HCT116 (cell line): ENCODE data around the gene CAPS. TPM values are rescaled to one million over a fixed set of nuclear protein-coding genes. Genes with fewer than 3 reads are reported as not detected.

Experiments
- ATAC-seq: fragments of 200-7000 bp; cut with Tn5 transposase; 2 replicates; pipeline ENCODE4 v1.9.1; 2020; ENCODE audit warnings: mild to moderate bottlenecking, moderate library complexity
- BruUV-seq: library from RNA; stranded (reverse); fragments of 400-500 nt; replicated peaks from 2 replicates; lab custom pipeline; 2021; lab: Mats Ljungman, UMichigan
- CTCF ChIA-PET: fragments of 300-600 bp; sonication (Branson Sonifier 250); formaldehyde crosslinking; loops from one replicate; lab custom pipeline; 2021; ENCODE audit warnings: antibody characterized with exemption; lab: Charles Lee
- POLR2A ChIA-PET: fragments of 300-600, 350-600 bp; sonication (Branson Sonifier 250); formaldehyde crosslinking; loops from one replicate; lab custom pipeline; 2021; ENCODE audit warnings: antibody characterized with exemption; lab: Charles Lee
- RAD21 ChIA-PET, 2 experiments: fragments of 300-600 bp; sonication (Branson Sonifier 250); formaldehyde crosslinking; loops; one replicate each; lab custom pipeline; 2023; ENCODE audit warnings: low total read pairs in 2 of 2; ENCODE audit not compliant: uncharacterized antibody in 2 of 2, unreplicated experiment in 2 of 2, low non-redundant PET in 1 of 2; lab: Charles Lee
- DNase-seq: peaks from one replicate; pipeline ENCODE4 v3.0.0-alpha.2; 2010; ENCODE audit warnings: low read depth, low spot score
- H2AFZ ChIP-seq: fragments of 200-600 bp; shearing (Covaris generic), sonication (generic); 2 replicates; pipeline ENCODE4 v1.6.1; 2017; ENCODE audit warnings: low read depth, mixed run types, mixed read lengths, antibody characterized with exemption, low read length; ENCODE audit not compliant: poor library complexity, severe bottlenecking
- H3K27ac ChIP-seq: 2 replicates; pipeline ENCODE4 v1.5.1; 2012; ENCODE audit warnings: low read depth, low read length
- H3K27me3 ChIP-seq: fragments of 200-600 bp; sonication (generic); 2 replicates; pipeline ENCODE4 v1.6.1; 2016; ENCODE audit warnings: mixed run types, low read length, mixed read lengths; ENCODE audit not compliant: insufficient read depth
- H3K36me3 ChIP-seq, 2 experiments: fragments of 200-500 bp in 1 of 2; fragments of 200-600 bp in 1 of 2; sonication (Bioruptor generic) in 1 of 2; sonication (generic) in 1 of 2; 2 replicates each; pipeline versions ENCODE4 v1.5.1 to v1.6.1; 2014 to 2016; ENCODE audit warnings: low read length in 2 of 2, inconsistent platforms in 1 of 2, mixed read lengths in 1 of 2, mixed run types in 1 of 2; ENCODE audit not compliant: insufficient read depth in 2 of 2, control insufficient read depth in 1 of 2
- H3K4me1 ChIP-seq, 2 experiments: fragments of 200-600 bp in 1 of 2; sonication (generic) in 1 of 2; 2 replicates each; pipeline versions ENCODE4 v1.5.1 to v1.6.1; 2012 to 2017; ENCODE audit warnings: low read length in 2 of 2, inconsistent platforms in 1 of 2, mild to moderate bottlenecking in 1 of 2, mixed read lengths in 1 of 2, mixed run types in 1 of 2, moderate library complexity in 1 of 2; ENCODE audit not compliant: insufficient read depth in 2 of 2, control insufficient read depth in 1 of 2
- H3K4me2 ChIP-seq: fragments of 200-600 bp; sonication (generic); 2 replicates; pipeline ENCODE4 v1.6.1; 2017; ENCODE audit warnings: mixed run types, low read length, mixed read lengths
- H3K4me3 ChIP-seq, 2 experiments: fragments of 200-600 bp in 1 of 2; sonication (generic) in 1 of 2; replicated peaks in 1 of 2; 2 replicates each; pipeline ENCODE4 v1.5.1; 2011 to 2016; ENCODE audit warnings: low read length in 2 of 2, control low read depth in 1 of 2, low read depth in 1 of 2, mild to moderate bottlenecking in 1 of 2, mixed read lengths in 1 of 2, mixed run types in 1 of 2
- H3K79me2 ChIP-seq: fragments of 200-600 bp; sonication (generic); 2 replicates; pipeline ENCODE4 v1.6.1; 2017; ENCODE audit warnings: mild to moderate bottlenecking, mixed run types, low read length, moderate library complexity, mixed read lengths; ENCODE audit not compliant: insufficient read depth
- H3K9ac ChIP-seq: fragments of 200-600 bp; sonication (generic); 2 replicates; pipeline ENCODE4 v1.6.1; 2016; ENCODE audit warnings: low read length, mixed read lengths
- H3K9me2 ChIP-seq: fragments of 200-600 bp; sonication (generic), shearing (Covaris generic); 2 replicates; pipeline ENCODE4 v1.6.1; 2017; ENCODE audit warnings: mixed run types, mild to moderate bottlenecking, moderate library complexity; ENCODE audit not compliant: insufficient read depth
- H3K9me3 ChIP-seq, 2 experiments: fragments of 200-500 bp in 1 of 2; fragments of 200-600 bp in 1 of 2; sonication (Bioruptor generic) in 1 of 2; sonication (generic) in 1 of 2; 2 replicates each; pipeline ENCODE4 v1.6.1; 2014 to 2017; ENCODE audit warnings: low read length in 2 of 2, mixed read lengths in 2 of 2, inconsistent platforms in 1 of 2, low read depth in 1 of 2, mild to moderate bottlenecking in 1 of 2, mixed run types in 1 of 2, moderate library complexity in 1 of 2; ENCODE audit not compliant: control insufficient read depth in 1 of 2, insufficient read depth in 1 of 2
- H4K20me1 ChIP-seq: fragments of 200-600 bp; sonication (generic), shearing (Covaris generic); 2 replicates; pipeline ENCODE4 v1.6.1; 2017; ENCODE audit warnings: mixed run types, mild to moderate bottlenecking, moderate library complexity; ENCODE audit not compliant: insufficient read depth
- CBX3 ChIP-seq: IDR thresholded peaks from 2 replicates; pipeline ENCODE4 v1.6.1; 2012; ENCODE audit warnings: low read depth
- EGR1 ChIP-seq: IDR thresholded peaks from 2 replicates; pipeline ENCODE4 v1.6.1; 2012; ENCODE audit warnings: low read depth
- RAD21 ChIP-seq: IDR thresholded peaks from 2 replicates; pipeline ENCODE4 v1.6.1; 2012; ENCODE audit warnings: low read depth, mild to moderate bottlenecking
- ZFX ChIP-seq: fragments of 450-650 bp; IDR thresholded peaks from 2 replicates; pipeline ENCODE4 v1.6.1; 2017
- intact Hi-C: fragments of 100-400 bp; cut with micrococcal nuclease; formaldehyde crosslinking; loops from 2 replicates; pipeline ENCODE4 v1.10.0; 2022
- total RNA-seq: library from RNA; stranded (reverse); gene quantifications from one replicate; pipeline ENCODE4 v1.2.1, GENCODE V29; 2021; ENCODE audit not compliant: unreplicated experiment
- TF ChIP-seq, protein P1 (sequence below): IDR thresholded peaks from 2 replicates; pipeline ENCODE4 v1.6.1; 2012
- TF ChIP-seq, protein P2 (sequence below): IDR thresholded peaks from 2 replicates; pipeline ENCODE4 v1.6.1; 2012; ENCODE audit warnings: low read depth

Gene CAPS
- total RNA-seq, 1 experiment from 2014 or later: 2.5 TPM

DNA sequence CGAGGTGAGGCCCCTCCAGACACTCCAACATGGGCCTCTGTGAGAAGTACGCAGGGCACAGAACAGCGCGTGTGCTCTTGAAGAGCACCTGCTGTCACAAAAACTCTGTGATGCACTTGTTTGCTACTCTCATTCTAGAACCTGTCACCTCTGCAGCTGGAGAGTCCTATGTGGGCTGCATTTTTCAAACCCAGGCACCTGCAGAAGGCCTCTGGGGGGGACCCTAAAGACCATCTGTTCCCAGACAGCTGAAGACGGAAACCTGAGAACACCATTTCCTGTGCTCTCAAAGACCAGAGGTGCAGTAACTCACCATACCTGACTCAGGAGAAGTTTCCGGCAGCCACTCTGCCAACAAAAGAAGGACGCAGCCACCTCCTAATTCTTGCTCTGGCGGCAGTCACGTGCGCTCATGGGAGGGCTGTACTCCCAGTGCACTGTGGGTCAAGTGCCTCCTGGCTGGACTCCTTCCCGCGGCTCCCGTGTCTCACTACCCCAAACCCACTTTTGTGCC is 35.8 kb downstream of the CAPS start:
- ATAC-seq: no peak
- Histone ChIP-seq H3K27ac (no peak overlapping the region), H4K20me1 (peaks cover 9% of the 10 kb centered on the region; the same call in 1 of the 2 replicates), H3K9ac (no peak overlapping the region), H3K4me2 (no peak overlapping the region), H2AFZ (no peak overlapping the region), H3K4me3 (no peak overlapping the region), H3K9me3 (no peaks in the 10 kb centered on the region), H3K4me1 (0 out of 4 replicates have a peak, but pooled peaks cover 0 to 1% of the 10 kb centered on the region in 2 experiments), H3K9me2 (no peaks in the 10 kb centered on the region), H3K79me2 (peaks cover 96% of the 10 kb centered on the region), H3K36me3 (peaks cover 0 to 23% of the 10 kb centered on the region in 2 experiments; a peak in 1 of 4 replicates), H3K27me3 (no peaks in the 10 kb centered on the region)
- ChIA-PET RAD21 (no interaction called here), CTCF (no interaction called here), POLR2A (no interaction called here)
- no TSS peak for BruUV-seq
- intact Hi-C loops: no loop called here
- TF ChIP-seq RAD21: no peak
- no peak for TF ChIP-seq ZFX
- TF ChIP-seq CBX3: no peak
- DNase-seq: no peak

DNA sequence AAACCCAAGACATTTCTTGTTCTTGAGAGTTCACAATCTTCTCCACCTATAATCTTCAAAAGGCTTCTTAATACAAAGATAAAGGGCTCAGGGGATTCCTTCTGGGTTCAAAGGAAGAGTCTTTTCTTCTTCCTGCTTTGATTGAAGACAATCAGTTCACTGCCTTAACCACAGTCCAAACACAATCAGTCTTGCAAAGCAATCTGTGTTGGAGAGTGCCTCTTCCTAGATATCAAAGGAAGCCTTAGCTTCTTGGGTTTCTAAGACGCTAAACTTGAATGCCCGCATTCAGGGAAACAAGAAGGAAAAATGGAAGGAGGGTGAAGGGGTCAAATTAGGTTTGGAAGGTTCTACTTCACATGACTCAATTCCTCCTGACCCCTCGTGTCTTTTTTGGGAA is 36.7 kb downstream of the CAPS start:
- Histone ChIP-seq H3K27ac (no peak overlapping the region), H3K79me2 (peaks cover 96% of the 10 kb centered on the region), H2AFZ (no peak overlapping the region), H3K36me3 (peaks cover 0 to 17% of the 10 kb centered on the region in 2 experiments; a peak in 1 of 4 replicates), H3K9me3 (no peaks in the 10 kb centered on the region), H3K4me2 (no peak overlapping the region), H3K9ac (no peak overlapping the region), H3K27me3 (no peaks in the 10 kb centered on the region), H4K20me1 (peaks cover 7% of the 10 kb centered on the region; the same call in 1 of the 2 replicates), H3K4me1 (0 out of 4 replicates have a peak, but pooled peaks cover 0 to 2% of the 10 kb centered on the region in 2 experiments), H3K4me3 (no peak overlapping the region), H3K9me2 (no peaks in the 10 kb centered on the region)
- TF ChIP-seq EGR1: no peak
- TF ChIP-seq, protein P1, sequence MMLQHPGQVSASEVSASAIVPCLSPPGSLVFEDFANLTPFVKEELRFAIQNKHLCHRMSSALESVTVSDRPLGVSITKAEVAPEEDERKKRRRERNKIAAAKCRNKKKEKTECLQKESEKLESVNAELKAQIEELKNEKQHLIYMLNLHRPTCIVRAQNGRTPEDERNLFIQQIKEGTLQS: no peak
- TF ChIP-seq, protein P2, sequence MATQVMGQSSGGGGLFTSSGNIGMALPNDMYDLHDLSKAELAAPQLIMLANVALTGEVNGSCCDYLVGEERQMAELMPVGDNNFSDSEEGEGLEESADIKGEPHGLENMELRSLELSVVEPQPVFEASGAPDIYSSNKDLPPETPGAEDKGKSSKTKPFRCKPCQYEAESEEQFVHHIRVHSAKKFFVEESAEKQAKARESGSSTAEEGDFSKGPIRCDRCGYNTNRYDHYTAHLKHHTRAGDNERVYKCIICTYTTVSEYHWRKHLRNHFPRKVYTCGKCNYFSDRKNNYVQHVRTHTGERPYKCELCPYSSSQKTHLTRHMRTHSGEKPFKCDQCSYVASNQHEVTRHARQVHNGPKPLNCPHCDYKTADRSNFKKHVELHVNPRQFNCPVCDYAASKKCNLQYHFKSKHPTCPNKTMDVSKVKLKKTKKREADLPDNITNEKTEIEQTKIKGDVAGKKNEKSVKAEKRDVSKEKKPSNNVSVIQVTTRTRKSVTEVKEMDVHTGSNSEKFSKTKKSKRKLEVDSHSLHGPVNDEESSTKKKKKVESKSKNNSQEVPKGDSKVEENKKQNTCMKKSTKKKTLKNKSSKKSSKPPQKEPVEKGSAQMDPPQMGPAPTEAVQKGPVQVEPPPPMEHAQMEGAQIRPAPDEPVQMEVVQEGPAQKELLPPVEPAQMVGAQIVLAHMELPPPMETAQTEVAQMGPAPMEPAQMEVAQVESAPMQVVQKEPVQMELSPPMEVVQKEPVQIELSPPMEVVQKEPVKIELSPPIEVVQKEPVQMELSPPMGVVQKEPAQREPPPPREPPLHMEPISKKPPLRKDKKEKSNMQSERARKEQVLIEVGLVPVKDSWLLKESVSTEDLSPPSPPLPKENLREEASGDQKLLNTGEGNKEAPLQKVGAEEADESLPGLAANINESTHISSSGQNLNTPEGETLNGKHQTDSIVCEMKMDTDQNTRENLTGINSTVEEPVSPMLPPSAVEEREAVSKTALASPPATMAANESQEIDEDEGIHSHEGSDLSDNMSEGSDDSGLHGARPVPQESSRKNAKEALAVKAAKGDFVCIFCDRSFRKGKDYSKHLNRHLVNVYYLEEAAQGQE: no peak
- no peak for DNase-seq
- ChIA-PET RAD21 (no interaction called here), CTCF (no interaction called here), POLR2A (no interaction called here)
- intact Hi-C loops: no loop called here
- no TSS peak for BruUV-seq
- no peak for ATAC-seq
